HG03565 (cell line): ENCODE data around the gene APOBEC3A.

Experiments
- ATAC-seq: cut with Tn5 transposase; IDR thresholded peaks from one replicate; pipeline ENCODE4 v1.9.1; 2021; ENCODE audit warnings: mild to moderate bottlenecking, moderate library complexity; ENCODE audit not compliant: unreplicated experiment

The APOBEC3A gene

DNA sequence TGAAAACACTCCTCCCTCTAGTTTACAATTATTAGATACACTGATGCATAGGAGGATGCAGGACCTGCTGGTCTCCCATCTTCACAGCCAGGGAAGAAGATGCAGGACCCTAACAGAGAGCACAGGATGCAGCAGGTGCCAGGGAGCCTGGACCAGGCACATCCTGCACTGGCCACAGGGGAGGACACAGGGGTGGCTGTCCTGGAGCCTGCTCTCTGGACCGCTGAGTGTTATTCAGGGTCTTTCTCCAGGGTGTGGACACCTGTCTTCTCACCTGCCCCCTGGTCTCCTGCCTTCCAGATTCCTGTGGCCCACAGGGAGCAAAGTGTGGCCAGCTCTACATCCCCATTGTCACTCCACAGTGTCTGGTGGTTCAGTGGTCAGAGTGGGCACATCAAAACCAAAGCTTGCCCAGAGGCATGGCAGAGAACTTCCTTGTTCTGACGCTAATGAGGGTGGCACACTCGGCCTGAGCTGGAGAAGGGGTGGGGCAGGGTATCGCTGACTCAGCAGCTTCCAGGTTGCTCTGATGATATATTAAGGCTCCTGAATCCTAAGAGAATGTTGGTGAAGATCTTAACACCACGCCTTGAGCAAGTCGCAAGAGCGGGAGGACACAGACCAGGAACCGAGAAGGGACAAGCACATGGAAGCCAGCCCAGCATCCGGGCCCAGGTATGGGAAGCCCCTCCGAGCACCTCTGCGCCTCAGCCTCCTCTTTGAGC, at the start of gene APOBEC3A:
TSS of gene APOBEC3A (plus strand) at position 564 of the 725 bp plus-strand sequence. CDS start at position 647, 83 bp downstream.
- no peak for ATAC-seq

DNA sequence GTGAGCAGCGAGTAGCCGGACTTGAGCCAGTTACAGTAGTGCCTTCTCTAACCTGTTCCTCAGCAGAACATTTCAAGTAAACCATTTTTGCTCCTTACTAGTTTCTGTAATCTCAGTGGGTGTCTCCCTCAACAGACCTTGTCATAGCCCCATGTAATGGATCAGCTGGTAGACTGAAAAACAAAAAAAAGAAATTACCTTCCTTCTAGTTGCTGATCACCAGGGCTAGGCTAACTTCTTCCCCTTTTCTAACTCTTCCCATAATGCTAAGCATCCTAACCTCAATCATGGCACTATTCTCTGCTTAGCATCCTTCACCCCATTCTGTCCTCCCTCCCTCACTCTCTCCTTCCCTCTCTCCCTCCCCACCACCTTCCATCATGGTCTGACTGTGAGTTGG, 49.6 kb upstream of the APOBEC3A start:
- no peak for ATAC-seq

DNA sequence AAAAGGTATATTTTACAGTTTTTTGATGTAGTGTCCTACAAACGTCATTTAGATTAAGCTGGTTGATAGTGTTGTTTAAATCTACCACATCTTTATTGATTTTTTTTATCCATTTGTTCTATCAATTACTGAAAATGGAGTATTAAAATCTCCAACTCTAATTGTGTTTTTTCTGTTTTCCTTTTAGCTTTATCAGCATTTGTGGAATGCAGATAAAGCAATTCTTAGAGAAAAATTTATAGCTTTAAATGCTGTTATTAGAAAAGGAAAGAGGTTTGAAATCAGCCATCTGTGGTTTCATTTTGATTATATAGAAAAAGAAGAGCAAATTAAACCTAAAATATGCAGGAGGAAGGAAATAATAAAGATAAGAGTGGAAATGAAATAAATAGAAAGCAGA, 46.0 kb upstream of the APOBEC3A start:
- ATAC-seq = no peak

DNA sequence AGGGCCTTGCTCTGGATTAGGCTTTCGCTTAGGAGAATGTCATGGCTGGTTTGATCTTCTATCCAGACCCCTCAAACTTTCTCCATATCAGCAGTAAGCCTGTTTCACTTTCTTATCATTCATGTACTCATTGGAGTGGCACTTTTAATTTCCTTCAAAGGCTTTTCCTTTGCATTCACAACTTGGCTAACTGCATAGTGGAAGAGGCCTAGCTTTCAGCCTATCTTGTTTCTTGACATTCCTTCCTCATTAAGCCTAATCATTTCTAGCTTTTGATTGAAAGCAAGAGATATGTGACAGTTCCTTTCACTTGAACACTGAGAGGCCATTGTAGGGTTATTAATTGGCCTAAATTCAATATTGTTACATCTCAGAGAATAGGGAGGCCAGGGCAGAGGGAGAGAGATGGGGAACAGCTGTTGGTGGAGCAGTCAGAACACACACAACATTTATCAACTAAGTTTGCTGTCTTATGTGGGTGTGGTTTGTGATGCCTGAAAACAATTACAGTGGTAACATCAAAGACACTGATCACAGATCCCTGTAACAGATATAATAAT, 37.7 kb upstream of the APOBEC3A start:
- ATAC-seq = no peak

DNA sequence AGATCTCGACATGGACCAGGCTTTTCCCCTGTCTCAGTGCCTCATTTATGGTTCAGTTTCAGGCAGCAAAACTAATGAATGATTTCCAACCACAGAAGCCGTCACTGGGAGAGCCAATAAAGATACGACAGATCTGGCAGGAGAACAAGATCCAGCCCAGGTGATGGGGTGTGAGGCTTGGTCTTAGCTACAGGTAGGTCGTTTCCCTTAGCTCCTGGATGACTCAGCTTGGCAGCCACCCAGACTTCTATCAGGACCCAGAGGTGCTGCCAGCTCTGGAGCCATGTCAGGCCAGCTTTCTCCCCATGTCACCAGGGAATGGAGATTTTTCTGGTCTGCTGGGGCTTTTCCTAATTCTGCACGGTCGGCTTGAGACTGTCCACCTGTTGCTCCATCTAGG, 36.3 kb upstream of the APOBEC3A start:
- ATAC-seq = no peak

DNA sequence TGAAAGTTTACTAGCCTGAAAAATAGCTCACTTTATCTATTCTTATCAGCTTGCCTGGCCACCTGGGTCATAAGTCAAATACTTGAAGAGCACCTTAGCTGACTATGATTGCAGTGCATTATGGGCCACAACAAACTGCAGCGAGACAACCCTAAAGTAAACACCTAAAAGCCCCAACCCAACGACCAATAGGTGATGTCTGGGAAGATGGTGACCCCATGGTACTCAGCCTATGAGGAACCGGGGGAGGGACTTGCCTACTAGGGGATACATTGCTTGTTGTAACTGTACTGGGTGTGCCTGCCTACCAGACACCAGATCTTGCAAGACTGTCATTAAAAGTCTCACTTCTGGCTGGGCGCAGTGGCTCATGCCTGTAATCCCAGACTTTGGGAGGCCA, 35.6 kb upstream of the APOBEC3A start:
- ATAC-seq = no peak

DNA sequence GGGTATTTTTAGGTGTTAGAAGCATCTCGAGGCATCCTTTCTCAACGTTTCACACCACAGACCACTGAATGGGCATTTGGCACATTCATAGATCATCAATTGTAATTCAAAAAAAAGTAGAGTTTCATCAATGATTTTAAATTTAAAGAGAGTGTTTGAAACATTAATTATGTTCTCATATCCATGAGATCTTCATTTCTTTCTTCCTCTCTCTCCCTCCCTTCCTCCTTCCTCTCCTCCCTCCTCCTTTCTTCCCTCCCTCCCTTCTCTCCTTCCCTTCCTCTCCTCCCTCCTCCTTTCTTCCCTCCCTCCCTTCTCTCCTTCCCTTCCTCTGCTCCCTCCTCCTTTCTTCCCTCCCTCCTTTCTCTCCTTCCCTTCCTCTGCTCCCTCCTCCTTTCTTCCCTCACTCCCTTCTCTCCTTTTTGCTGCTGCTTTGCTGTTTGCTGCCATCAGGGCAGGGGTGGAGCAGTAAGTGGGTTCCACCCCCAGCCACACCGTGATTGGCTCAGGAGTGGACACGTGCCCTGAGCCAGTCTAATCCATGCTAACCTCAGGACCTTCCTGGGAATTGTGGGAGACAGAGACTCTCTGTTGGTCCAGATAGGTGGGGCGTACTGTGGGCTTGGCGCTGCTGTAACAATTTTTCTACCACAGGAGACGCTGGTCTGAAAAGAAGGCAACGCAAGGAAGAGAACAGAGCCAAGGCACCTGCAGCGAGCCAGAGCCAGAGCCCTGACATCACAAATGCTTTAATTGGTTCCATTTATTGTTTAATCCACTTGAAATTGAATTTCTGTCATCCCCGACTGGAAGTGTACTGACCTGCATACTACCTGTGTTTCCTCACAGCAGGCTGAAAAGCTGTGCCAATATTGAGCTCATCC, 33.7 kb upstream of the APOBEC3A start:
- ATAC-seq = no peak

DNA sequence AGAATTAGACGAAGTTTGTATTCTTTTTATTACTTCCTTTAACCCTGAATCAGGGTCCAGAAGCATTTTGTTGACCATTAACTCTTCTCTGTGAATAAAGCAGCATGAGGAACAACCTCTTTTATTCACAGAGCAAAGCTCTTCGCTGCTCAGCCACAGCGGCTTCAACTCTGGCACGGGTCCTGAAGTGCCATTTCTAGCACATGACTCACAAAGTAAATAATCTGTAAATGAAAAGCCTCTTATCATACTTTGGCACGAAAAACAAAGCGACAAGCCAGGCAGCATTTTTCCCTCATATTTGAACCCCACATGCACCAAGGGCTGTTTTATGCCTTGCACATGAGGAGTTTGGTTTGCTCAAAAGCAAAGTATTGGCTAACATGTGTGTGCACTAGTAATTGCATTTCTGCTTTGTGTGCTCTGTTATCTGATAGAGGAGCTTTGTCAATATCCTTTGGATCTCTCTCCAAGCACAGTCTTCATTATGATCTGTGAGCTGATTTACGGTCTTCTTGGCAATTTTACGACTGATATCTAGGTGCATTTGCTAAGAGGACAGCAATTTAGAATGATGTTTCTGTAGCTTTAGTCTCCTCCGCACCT, 33.0 kb upstream of the APOBEC3A start:
- ATAC-seq = no peak

DNA sequence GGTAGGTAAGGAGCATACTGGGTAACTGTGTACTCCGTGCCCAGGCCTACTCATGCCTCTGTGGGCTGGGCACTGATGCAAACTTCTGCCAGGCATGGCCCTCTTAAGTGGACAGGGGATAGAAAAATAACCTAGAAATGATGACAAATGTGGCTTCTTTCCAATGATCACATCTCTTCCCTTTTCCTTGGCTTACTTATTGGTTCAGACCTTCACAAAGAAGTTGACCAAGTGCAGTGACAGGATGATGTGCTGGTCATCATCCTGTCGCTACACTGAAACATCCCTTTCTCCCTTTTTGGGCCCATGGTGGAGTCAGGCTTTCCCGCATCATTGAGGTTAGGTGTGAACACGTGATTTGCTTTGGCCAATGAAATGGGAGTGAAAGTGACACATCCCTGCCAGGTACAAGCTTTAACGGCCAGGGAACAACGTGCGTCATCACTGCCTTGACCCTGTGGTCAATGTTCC, 31.8 kb upstream of the APOBEC3A start:
- no peak for ATAC-seq

DNA sequence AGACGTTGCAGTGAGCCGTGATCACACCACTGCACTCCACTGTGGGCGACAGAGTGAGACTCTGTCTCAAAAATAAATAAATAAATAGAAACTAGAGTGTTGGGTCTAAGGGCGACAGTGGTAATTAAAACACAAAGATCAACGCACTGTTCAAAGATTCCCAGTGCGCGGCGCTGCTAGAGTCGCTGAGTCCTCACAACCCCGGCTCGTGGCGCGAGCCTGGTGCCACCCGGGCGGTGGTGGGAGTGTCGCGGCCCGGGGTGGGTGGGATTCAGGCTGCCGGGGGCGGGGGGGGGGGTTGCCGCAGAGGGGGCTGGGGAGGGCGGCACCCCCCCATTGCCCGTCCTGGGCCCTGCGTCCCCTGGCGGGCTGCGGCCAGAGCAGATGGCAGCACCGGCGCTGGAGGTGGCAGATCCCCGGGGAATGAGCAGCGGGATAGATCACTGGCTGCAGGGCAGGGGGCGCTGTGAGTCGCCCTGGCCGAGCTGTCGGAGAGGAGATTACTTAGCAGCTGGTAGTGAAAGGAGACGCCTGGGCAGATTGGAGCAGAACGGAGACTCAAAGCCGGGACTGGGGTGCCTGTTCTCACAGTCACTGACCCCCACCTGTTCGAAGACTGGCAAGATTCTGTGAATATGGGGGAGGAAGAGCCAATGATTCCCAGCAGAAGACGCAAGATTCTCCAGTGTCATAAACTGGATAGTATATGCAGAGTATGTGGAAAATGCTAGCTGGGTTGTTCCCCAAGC, 30.2 kb upstream of the APOBEC3A start:
- no peak for ATAC-seq

DNA sequence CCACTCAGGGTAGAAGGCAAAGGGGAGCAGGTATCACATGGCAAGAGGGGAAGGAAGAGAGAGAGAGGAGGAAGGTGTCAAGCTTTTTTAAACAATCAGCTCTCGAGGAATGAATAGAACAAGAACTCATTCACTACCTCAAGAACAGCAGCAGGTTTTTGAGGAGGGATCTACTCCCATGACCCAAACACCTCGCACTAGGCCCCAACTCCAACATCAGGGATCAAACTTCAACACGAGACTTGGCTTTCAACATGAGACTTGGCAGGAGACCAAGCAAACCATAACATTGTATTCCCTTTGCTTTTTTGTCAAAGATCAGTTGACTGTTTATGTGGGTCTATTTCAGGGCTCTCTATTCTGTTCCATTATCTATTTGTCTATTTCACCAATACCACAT, 26.9 kb upstream of the APOBEC3A start:
- no peak for ATAC-seq

DNA sequence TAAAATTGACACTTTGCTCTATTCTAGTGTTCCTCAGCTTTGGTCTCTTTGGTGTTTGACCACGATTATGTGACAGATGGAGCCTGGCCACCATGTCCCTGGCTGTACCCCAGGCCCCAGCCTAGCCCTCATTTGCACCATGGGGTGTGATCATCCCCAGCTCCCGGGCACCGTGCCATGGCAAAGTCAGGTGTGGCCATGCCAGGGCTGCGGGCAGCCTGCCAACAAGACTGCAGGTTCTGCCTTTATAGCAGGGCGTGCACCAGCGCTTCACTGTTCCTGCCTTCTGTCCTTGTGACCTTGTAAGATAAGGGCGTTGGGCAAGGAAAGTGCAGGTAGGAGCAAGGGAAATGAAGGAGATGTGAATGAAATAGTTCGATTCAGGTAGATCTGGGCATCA, 22.4 kb upstream of the APOBEC3A start:
- ATAC-seq = no peak

DNA sequence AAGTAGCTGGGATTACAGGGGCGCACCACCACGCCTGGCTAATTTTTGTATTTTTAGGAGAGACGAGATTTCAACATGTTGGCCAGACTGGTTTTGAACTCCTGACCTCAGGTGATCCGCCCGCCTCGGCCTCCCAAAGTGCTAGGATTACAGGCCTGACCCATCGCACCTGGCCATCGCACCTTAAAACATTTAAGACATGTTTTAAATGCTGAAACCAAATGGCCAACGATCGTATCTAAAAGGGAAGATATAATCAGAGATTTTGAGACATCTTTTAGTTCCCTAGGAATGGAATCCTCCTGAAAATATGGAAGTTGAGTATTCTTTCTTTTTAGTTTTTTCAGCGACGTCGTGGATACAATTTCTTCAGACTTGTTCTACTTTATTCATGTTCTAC, 21.8 kb upstream of the APOBEC3A start:
- no peak for ATAC-seq

DNA sequence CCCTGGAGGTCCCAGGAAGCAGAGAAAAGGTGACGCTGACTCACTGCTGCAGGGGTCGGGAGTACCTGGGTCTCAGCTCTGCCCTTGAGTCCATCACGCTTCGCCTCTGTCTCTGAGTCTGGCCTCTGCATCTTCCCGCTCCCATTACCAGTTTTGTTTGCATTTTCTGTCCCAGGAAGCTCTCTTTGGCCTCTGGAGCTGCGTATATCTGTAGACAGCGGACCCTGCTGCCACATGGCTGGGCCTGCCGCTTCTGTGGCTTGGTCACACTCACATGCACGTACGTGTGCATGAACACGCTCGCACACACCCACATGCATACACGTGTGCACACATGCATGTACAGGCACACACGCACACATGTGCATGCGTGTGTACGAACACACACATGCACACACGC, 20.8 kb upstream of the APOBEC3A start:
- no peak for ATAC-seq

DNA sequence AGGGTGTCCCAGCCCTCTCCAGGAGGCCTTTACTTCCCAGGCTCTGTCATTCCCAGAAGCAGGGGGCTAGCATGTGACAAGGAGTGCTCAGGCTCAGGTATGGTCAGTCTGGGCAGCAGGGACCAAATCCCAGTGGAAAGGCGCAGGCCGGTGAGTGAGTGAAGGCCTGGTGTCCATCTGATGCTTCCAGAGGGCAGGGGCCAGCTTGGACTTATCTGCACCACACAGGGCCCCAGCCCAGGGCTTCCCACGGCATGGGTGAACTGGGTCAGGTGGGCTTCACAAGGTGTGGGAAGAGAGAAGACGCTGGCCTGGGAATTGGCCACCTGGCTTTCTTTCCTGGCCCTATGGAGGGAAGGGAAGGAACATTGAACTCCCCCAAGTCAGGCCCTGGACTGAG, 20.4 kb upstream of the APOBEC3A start:
- ATAC-seq = no peak

DNA sequence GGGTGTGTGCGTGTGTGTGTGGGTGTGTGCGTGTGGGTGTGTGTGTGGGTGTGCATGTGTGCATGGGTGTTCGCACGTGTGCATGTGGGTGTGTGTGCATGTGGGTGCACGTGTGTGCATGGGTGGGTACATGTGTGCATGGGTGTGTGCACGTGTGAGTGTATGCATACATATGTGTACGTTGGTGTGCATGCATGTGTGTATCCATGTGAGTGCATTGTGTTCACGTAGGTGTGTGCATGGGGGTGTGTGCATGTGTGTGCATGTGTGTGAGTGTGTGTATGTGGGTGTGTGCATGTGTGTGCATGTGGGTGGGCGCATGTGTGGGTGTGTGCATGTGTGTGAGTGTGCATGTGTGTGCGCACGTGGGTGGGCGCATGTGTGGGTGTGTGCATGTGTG, 19.9 kb upstream of the APOBEC3A start:
- ATAC-seq = no peak

DNA sequence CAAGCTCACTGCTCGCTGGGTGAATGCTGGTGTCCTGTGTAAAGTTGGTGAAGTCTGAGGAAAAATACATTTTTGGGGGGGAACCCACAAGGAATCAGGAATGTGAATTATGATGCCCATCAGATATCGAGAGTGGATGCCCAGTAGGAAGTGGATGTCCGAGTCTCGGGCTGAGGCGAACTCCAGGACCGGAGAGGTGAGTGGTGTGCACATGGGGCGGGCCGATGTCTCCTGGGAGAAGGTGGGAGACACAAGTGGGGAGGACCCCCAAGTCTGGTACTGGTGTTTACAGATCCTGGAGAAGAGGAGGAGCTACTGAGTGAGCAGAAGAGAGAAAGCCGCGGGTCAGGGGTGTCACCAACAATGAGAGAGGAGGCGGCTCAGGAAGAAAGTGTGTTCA, 19.2 kb upstream of the APOBEC3A start:
- no peak for ATAC-seq

DNA sequence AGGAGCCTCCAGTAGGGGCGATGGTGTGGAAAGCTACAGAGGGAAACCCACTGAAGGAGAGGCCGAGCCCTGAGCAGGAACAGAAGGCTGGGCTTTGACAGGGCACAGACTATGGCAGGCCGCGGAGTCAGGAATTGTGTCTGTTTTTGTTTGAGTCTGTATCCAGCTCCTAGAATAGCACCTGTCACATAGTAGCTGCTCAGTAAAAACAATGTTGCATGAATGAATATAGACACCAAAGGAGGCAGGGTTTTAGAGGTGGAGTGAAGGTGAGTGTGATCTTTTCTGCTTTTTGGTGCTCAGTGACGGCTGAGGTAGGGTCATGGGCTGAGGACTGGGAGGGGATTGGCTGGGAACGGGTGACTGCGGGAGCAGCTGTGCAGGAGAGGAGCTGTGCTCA, 18.5 kb upstream of the APOBEC3A start:
- no peak for ATAC-seq

DNA sequence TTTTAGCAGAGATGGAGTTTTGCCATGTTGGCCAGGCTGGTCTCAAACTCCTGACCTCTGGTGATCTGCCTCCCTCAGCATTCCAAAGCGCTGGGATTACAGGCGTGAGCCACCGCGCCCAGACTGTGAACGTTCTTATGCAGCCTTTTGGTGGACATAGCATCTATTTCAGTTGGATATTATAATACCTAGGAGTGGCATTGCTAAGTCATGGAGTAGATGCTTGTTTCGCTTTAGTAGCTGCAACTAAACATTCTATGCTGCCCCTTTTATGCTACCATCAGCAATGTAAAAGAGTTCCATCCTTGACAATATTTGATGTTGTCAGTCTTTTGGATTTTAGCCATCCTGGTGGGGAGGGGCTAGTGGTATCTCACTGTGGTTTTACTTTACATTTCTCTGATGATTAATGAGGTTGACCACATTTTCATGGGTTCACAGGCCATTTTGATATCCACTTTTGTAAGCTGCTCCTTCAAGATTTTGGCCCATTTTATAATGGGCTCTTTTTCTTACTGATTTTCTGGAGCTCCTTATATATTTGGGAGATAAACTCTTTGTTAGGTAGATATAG, 16.5 kb upstream of the APOBEC3A start:
- ATAC-seq = no peak

DNA sequence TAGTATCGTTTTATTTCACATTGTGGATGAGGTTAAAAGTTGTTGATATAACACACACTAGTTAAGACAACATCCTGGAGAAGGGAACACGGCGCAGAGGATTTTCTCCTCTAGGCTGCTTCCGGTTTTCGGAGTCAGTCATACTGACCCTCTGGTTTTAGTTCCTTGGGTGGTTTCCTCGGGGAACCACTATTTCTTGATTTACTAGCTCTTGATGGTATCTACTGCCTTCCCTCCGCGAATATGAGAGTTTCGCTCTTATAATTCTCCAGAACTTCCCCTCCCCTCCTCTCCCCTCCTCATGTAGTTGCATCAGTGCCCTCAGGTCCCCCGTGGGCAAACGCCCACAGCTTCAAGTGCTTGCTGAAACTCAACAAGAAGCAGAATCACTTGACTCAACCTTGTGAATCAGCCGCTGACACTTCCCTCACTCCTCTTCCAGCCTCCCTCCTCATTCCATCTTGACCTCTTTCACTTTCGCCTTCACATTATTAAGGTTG, 15.9 kb upstream of the APOBEC3A start:
- ATAC-seq = peak; percentile 49
